ENCODE data around the gene CCR7. TPM values are rescaled to one million over a fixed set of nuclear protein-coding genes. Genes with fewer than 3 reads are reported as not detected.

Gene CCR7
- total and polyA plus RNA-seq, 2 of the 8 experiments (the other 6 are each of a cell fraction or from before 2014, with no cell fraction given): 0.12 to 0.17 TPM

GRCh38 chr17:40538936-40539705, 26.2 kb downstream of the CCR7 start (continued):
- no peak for TF ChIP-seq POU5F1 (IDR thresholded peaks at IDR 0.05; ENCODE audit: low read depth, low read length)
